H1 (cell line): ENCODE results near the gene RABGGTA. TPM values are rescaled to one million over a fixed set of nuclear protein-coding genes. Genes with fewer than 3 reads are reported as not detected.

Experiments
- BACH1 ChIP-seq: IDR thresholded peaks from 2 replicates; pipeline ENCODE4 v1.6.1; 2012; ENCODE audit warnings: low read length, improper control_type of control experiment
- CTCF ChIP-seq, 3 experiments: IDR thresholded peaks; 1 replicate in 2 of 3; 2 replicates in 1 of 3; pipeline versions ENCODE4 v1.5.1 to v1.6.1; 2011; ENCODE audit warnings: low read length in 3 of 3, mild to moderate bottlenecking in 3 of 3, inconsistent platforms in 2 of 3, low read depth in 1 of 3, moderate library complexity in 1 of 3; ENCODE audit not compliant: insufficient read depth in 1 of 3; ENCODE audit errors: control extremely low read depth in 1 of 3
- FOSL1 ChIP-seq: IDR thresholded peaks from 2 replicates; pipeline ENCODE4 v1.6.1; 2011; ENCODE audit warnings: mild to moderate bottlenecking, low read depth, low read length, moderate library complexity; ENCODE audit not compliant: insufficient read depth
- KDM4A ChIP-seq: IDR thresholded peaks from one replicate; pipeline ENCODE4 v1.7.1; 2012; ENCODE audit warnings: low read depth, mild to moderate bottlenecking, moderate library complexity, low read length, inconsistent platforms; ENCODE audit not compliant: severe bottlenecking
- RNF2 ChIP-seq: fragments of 200-900, 300-1000 bp; sonication (generic); IDR thresholded peaks from 2 replicates; pipeline ENCODE4 v1.7.1; 2016; ENCODE audit warnings: borderline replicate concordance, low read depth, mild to moderate bottlenecking, antibody characterized with exemption, low read length; ENCODE audit not compliant: poor library complexity, severe bottlenecking; ENCODE audit errors: missing control alignments
- RXRA ChIP-seq: IDR thresholded peaks from 2 replicates; pipeline ENCODE4 v1.6.1; 2011; ENCODE audit warnings: low read depth, mild to moderate bottlenecking, low read length, moderate library complexity; ENCODE audit not compliant: insufficient read depth
- polyA plus RNA-seq, 7 experiments: library from polyadenylated mRNA; depleted of rRNA in 3 of 7; stranded (reverse) in 5 of 7; unstranded in 2 of 7; fragments of >200 nt in 5 of 7; fragments of 200-250 nt in 2 of 7; gene quantifications; 1 replicate in 5 of 7; 2 replicates in 1 of 7; 4 replicates in 1 of 7; pipeline versions ENCODE4 v1.2.1 to v1.2.3, GENCODE V29; 2011 to 2013; ENCODE audit warnings: missing spikeins in 2 of 7, mixed read lengths in 2 of 7
- total RNA-seq: library from RNA; stranded (reverse); fragmentation: NEBNext Ultra II Directional; extraction: Animal tissue kit (Norgen Biotek cat#: 25700); gene quantifications from 2 replicates; pipeline ENCODE4 v1.2.1, GENCODE V29; 2021
- TF ChIP-seq, protein P1 (sequence below): IDR thresholded peaks from 2 replicates; pipeline ENCODE4 v1.6.1; 2011; ENCODE audit warnings: low read depth, mild to moderate bottlenecking, low read length; ENCODE audit not compliant: insufficient read depth

The RABGGTA gene
- total and polyA plus RNA-seq, 2 of the 8 experiments (the other 6 are each of a cell fraction or from before 2014, with no cell fraction given) = 16.0 to 49.8 TPM

- no peak for TF ChIP-seq RNF2
- no peak for TF ChIP-seq RXRA
- TF ChIP-seq BACH1 = no peak
- TF ChIP-seq, protein P1, sequence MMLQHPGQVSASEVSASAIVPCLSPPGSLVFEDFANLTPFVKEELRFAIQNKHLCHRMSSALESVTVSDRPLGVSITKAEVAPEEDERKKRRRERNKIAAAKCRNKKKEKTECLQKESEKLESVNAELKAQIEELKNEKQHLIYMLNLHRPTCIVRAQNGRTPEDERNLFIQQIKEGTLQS = no peak
- no peak for TF ChIP-seq CTCF (IDR thresholded peaks at IDR 0.05; ENCODE audit: control extremely low read depth in 1 of 3, insufficient read depth in 1 of 3, low read depth in 1 of 3, low read length in 3 of 3)
- TF ChIP-seq KDM4A = no peak
- no peak for TF ChIP-seq FOSL1
Measured at GRCh38 chr14:24235804-24236688, 35.4 kb downstream of the RABGGTA start (continued).
